SHP77 treated with DMSO at 0.1 percent for 48 hours (cell line): ENCODE results near the gene CPT1A.
"Not testable (repeated sequence)": the region's sequence is repeated elsewhere in the genome, so short reads cannot be mapped to it uniquely, and the experiment has no call there.

ENCODE experiments used
- DNase-seq: peaks from one replicate; lab custom pipeline; 2025; lab: John Stamatoyannopoulos, UW

The CPT1A gene

DNA sequence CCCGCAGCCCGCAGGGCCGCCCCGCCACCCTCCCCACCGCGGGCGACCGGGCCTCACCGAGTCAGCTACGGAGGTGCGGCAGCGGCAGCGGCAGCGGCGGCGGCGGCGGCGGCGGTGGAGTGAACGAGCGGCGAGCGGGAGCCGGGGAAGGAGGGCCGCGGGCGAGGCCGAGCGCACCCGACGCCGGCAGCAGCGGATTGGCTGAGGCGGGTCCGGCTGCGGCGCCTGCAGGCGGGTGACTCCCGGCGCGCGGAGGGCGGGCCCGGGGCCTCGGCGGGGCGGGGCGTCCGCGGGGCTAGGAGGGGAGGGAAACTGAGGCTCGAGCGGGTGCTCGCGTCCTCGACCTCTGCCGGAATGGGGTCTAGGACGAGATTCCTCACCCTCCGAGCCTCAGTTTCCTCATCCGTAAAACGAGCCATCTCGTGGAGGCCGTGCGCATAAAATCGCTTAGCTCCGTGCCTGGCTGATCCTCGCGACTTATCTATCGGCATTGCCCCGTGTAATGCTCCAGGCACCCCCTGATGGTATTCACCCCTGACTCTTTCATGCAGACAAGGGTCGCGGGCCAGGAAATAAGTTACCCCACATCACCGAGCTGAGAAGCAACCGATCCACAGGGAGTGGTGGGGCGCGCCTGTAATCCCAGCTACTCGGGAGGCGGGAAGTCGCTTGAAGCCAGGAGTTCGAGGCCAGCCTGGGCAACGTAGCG is at the start of gene CPT1A:
CPT1A (minus strand) TSS at position 199 of the 709 bp plus-strand sequence. CDS start 26,442 bp downstream, outside the sequence.
- DNase-seq, result peak; percentile 12

GRCh38 chr11:68890490-68891231 is 48.9 kb upstream of the CPT1A start:
- DNase-seq, result no peak

DNA sequence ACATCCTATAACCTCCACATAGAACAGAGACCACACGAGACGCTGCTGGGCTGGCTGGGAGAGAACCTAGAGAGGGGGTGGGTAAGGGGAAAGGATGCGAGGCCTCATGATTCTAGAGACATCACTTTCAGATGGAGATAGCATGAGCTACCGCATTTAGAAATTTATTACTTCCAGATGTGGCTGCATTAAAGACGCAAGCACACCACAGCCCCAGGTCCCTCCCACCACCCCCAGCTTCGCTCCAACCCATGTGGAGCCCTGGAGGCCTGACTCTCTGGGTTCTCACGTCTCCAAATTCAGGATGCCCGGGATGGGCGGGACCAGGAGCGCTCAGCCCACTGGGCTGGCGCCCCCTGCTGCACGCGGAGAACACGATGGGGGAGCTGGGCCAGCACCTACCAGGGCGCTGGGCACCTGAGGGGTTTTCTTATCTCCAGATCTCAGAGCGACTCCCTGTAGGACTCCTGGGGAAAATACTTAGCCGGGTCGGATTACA is 48.3 kb upstream of the CPT1A start:
- DNase-seq, result no peak

DNA sequence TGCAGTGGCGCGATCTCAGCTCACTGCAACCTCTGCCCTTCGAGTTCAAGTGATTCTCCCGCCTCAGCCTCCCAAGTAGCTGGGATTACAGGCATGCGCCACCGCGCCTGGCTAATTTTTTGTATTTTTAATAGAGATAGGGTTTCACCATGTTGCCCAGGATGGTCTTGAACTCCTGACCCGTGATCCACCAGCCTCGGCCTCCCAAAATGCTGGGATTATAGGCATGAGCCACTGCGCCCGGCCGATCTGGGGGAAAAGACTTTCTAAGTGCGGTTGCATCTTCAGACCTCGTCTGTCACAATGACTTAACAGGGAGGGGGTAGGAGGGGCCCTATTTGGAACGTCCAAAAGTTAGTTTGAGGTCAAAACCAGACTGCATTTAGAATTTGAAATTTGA is 43.1 kb upstream of the CPT1A start:
- DNase-seq, result not testable (repeated sequence)

- no peak for DNase-seq
Measured at GRCh38 chr11:68882391-68882790, 40.7 kb upstream of the CPT1A start.

DNA sequence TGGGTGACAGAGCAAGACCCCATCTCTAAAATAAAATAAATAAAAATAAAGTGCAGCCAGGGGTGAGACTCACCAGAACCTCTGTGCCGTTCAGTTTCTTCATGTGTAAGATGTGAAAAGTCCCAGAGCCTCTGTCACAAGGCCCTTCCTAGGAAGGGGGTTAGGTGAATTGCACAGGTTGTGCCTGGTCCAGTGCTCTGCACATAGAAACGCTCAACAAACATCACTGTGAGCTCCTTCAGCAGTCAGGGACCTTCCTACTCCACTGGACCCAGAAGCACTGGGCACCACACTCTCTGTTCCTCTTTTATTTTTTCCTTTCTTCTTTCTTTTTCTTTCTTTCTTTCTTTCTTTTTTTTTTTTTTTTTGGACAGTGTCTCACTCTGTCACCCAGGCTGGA is 39.6 kb upstream of the CPT1A start:
- DNase-seq, result no peak

DNA sequence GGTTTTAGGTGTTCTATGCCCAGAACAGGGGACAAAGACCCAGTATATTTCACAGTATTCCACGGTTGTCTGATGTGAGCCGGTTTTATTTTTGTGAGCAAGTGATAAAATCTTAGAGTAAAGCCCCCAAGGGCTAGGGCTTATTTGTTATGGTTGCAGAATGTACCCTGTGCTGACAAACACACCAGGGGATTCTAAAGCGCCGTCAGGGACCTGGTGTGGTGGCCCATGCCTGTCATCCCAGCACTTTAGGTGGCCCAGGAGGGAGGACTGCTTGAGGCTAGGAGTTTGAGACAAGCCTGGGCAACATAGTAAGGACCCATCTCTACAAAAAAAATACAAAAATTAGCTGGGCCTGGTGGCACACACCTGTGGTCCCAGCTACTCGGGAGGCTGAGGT is 39.1 kb upstream of the CPT1A start:
- DNase-seq, result no peak

GRCh38 chr11:68878022-68878421 is 36.3 kb upstream of the CPT1A start:
- DNase-seq, result no peak

DNA sequence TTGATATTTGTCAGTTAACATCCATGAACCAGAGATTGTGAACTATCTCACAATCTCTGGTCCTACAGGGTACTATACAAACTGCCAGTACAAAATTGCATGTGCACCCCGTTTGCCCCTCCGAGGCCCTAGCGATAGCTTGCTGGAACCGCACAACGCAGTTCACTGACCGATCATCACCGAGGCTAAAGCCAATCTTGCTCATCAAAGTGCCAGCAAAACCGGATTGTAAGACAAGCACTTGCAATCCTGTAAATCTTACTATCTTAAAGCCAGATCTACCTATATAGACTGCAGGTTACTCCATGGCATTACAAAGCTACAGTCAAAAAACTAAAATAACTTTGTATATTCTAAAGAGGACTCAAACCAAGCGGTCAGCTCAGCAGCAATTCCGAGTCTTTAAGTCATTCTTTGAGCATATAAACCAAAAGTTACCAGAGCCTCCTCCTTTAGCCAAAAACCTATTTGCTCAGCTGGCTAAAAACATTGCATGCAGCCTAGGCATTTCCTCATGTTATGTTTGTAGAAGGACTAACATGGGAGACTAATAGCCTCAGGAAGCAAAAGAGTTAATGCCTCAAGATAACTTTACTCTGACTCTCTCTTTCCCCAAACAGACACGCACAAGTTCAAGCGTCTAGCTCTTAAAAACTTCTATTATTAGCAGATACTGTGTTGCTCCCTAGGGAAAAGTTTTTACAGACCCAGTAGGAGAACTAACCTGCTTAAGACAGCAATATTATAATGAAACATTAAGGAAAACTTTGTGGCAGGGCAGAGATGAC is 30.7 kb upstream of the CPT1A start:
- no peak for DNase-seq

DNA sequence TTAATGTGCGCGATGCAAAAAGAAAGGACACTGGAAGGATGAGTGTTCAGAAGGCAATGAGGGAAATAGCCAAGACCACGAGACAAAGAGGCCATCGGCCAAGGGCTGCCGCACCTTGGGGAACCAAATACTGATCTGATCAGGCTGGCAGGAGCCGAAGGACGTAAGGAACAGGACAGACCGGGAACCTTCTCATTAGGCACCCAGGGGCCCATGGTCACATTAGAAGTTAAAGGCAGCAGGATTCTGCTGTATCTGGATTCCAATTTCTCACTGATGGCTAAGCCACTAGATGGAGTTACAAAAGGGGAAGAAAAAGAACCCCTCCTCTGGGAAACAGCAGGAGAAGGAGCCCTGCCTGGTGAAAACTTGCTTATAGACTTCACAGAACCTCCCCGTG is 28.8 kb upstream of the CPT1A start:
- DNase-seq, result no peak

GRCh38 chr11:68868221-68868835 is 26.6 kb upstream of the CPT1A start:
- no peak for DNase-seq

DNA sequence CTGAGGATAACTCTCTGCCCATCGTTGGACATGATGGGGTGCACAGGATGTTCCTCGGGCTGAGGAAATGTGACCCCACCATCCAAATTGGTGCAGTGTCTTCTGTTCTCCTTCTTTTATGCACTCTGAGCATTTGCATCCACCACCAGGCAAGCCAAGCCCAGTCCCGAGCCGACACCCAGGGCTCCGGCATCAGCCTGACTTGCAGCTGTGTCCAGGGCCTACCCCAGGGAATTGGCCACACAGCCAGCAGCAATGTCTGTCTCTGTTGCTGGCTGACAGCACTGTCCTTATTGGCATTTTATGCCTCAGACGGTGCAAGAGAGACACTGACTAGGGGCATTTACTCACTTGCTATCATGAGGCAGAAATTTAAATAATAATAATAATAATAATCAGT is 25.4 kb upstream of the CPT1A start:
- DNase-seq, result no peak

DNA sequence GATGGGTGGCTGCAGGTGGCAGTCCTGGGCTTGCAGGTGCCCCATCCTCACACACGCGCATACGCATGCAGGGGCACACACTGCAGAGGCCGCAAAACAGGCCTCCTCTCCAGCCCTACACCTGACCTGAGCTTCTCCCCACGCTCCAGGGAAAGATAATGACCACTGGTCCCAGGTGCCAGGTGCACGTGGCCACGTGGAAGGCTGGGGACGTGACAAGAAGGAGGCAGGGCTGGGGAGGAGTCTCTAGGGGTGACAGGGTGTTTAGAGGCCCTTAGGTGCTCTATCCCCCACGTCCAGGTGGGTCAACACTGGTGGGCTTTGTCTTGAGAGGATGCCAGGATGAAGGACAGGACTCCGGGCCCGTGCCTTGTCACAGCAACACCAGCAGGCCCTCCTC is 23.5 kb upstream of the CPT1A start:
- no peak for DNase-seq

DNA sequence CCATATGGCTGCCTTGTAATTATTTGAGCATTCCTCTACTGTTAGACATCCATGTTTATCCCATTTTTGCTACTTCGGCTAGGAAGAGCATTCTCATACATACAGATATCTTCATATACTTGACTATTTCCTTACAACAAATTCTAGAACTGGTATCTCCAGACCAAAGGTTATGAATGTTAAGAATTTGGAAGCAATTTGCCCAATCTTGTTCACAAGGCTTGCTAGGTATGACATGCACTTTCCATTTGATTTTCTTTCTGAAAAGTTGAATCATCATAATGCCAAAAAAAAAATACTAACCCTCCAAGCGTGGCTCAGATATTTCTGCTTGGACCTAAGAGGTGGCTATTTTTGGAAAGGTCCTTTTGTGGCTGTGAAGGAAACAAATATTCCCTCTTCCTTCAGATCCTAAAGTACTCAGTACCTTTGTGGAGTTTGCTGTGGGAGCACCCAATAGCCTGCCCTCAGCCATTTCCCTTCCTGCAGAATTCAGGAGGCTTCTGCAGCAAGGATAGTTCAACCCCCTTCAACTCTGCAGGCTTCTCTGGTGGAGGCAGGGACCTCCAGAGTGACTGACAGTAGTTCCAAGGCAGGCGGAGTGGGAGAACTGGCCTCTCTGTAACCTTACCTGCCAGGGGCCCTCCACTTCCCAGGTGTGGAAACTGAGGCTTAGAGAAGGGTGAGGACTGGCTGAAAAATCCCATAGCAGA is 22.0 kb upstream of the CPT1A start:
- DNase-seq, result no peak

DNA sequence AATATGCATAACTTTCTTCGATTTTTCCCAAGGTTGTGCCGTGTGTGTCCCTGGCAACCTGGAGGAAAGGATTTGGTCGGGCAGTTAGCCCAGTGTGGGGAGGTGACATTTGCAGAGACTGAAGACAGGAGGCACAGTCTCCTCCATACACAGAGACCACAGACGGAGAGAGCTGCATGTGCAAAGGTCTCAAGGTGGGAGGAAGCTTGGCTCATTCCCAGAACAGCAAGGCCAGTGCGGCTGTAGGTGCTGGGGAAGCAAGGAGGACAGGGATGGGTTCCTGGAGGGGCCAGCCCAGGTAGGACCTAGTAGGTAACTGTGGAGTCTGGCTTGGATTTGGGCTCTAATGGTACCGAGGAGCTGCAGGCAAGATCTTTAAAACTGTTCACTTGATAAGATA is 20.7 kb upstream of the CPT1A start:
- DNase-seq, result no peak

DNA sequence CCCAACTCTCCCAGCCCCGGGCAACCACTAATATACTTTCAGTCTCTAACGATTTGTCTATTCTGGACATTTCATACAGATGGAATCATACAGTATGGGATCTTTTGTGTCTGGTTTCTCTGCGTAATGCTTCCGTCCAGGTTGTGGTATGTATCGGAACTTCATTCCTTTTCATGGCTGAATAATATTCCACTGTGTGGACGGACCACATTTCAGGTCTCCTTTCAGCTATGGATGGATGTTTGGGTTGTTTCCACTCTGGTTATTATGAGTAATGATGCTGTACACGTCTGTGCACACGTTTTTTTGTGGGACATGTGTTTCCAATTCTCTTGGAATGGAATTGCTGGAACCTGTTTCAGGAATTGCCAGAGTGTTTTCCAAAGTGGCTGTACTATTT is 17.4 kb upstream of the CPT1A start:
- no peak for DNase-seq

DNA sequence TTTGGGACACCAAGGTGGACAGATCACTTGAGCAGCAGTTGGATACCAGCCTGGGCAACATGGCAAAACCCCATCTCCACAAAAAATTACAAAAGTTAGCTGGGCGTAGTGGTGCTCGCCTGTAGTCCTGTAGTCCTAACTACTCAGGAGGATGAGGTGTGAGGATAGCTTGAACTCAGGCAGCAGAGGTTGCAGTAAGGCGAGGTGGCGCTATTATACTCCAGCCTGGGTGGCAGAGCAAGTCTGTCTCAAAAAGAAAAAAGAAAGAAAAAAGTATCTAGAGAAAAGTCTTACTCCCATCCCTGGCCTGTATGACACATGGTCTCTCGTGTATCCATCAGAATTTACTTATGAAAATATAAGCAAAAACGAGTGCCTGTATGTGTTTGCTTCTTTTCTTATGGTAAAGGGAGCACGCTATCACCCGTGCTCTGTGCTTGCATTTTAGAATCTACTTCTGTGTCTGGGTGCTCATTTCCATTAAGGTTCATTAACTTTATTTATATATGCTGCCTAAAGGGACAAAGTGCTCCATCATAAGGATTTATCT is 15.4 kb upstream of the CPT1A start:
- no peak for DNase-seq

- not testable (repeated sequence) for DNase-seq
Measured at GRCh38 chr11:68856425-68857030, 14.8 kb upstream of the CPT1A start.

DNA sequence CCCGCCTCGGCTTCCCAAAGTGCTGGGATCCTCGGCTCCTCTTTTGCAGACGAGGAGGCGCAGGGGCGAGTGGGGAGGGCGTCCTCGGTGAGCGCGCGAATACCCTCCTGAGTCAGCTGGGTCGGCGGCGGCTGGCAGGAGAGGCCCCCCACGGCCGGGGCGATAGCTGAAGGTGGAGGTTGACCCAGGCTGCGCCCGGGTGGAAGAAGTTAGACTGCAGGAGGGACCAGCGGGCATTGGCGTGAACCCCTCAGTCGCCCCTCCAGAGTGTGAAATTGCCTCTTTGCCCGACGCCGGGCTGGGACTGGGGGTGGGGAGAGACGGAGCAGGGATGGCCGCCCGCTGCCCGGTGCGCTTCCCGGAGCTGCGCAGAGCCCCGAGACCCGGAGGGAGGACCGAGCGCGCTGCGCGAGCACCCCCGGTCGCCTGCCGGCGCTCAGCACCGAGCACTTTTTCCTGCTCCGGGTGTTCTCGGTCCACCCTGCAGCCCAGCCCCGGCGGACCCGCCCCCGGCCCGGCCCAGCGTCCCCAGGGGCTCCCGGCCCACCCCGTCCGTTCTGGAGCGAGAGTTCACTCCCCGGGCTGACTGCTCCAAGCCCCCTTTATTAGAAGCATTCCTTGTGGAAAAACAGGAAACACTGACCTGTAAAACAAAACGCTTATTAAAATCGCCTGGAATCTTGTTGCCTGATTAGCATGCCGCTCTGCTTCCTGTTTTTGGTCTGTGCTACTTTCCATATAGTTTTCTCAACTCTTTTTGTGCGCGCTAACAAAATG is 13.7 kb upstream of the CPT1A start:
- no peak for DNase-seq
